ENCODE data around the gene DUS2.
"Not testable (repeated sequence)": the region's sequence is repeated elsewhere in the genome, so short reads cannot be mapped to it uniquely, and the experiment has no call there.

DUS2 gene

GRCh38 chr16:67998779-67999688, 24.1 kb upstream of the DUS2 start, which contains the start of gene DPEP2:
DPEP2 (minus strand) TSS chr16:67999484; CDS start chr16:67993212, 6,272 bp downstream.
- not testable (repeated sequence) for DNase-seq

- DNase-seq = no peak
These were observed 23.1 kb upstream of the DUS2 start for GRCh38 chr16:67999985-68000384.

- DNase-seq = no peak
These were observed 22.6 kb upstream of the DUS2 start for GRCh38 chr16:68000450-68000849.

GRCh38 chr16:68003031-68003430, 20.1 kb upstream of the DUS2 start:
- DNase-seq = no peak

GRCh38 chr16:68005211-68005610, 17.9 kb upstream of the DUS2 start:
- DNase-seq = no peak

GRCh38 chr16:68005786-68006286, 17.2 kb upstream of the DUS2 start:
- DNase-seq = peak; percentile 36

- DNase-seq = no peak
These were observed 13.8 kb upstream of the DUS2 start for GRCh38 chr16:68009157-68009735.

- DNase-seq = not testable (repeated sequence)
These were observed 13.2 kb upstream of the DUS2 start for GRCh38 chr16:68009872-68010271.

GRCh38 chr16:68013440-68013839, 9.6 kb upstream of the DUS2 start:
- no peak for DNase-seq

- DNase-seq = no peak
These were observed 7.4 kb upstream of the DUS2 start, which contains the start of gene DPEP2NB for GRCh38 chr16:68015681-68016080. DPEP2NB (minus strand) TSS chr16:68015911; CDS start chr16:68015770, 141 bp downstream.

- no peak for DNase-seq
These were observed 3.9 kb upstream of the DUS2 start for GRCh38 chr16:68019167-68019680.

- DNase-seq = no peak
These were observed 1.6 kb upstream of the DUS2 start for GRCh38 chr16:68021490-68021889.

- no peak for DNase-seq
These were observed 781 bp upstream of the DUS2 start for GRCh38 chr16:68022278-68022727.

- no peak for DNase-seq
These were observed 5.9 kb downstream of the DUS2 start for GRCh38 chr16:68028996-68029395.

- not testable (repeated sequence) for DNase-seq
These were observed 7.0 kb downstream of the DUS2 start for GRCh38 chr16:68030108-68030507.

- no peak for DNase-seq
These were observed 8.9 kb downstream of the DUS2 start for GRCh38 chr16:68031951-68032350.

- no peak for DNase-seq
These were observed 10.0 kb downstream of the DUS2 start for GRCh38 chr16:68033101-68033500.

- no peak for DNase-seq
These were observed 12.1 kb downstream of the DUS2 start for GRCh38 chr16:68035227-68035626.

- DNase-seq = no peak
These were observed 14.9 kb downstream of the DUS2 start for GRCh38 chr16:68037841-68038597.

GRCh38 chr16:68040506-68041288, 17.6 kb downstream of the DUS2 start:
- DNase-seq = peak; percentile 91

- no peak for DNase-seq
These were observed 18.7 kb downstream of the DUS2 start for GRCh38 chr16:68041783-68042182.

GRCh38 chr16:68046106-68046505, 23.0 kb downstream of the DUS2 start:
- no peak for DNase-seq
